ENCODE results near the gene CEP43. TPM values are rescaled to one million over a fixed set of nuclear protein-coding genes. Genes with fewer than 3 reads are reported as not detected.

The CEP43 gene
- total RNA-seq, 1 donor from 2014 or later, result 11.1 TPM

DNA sequence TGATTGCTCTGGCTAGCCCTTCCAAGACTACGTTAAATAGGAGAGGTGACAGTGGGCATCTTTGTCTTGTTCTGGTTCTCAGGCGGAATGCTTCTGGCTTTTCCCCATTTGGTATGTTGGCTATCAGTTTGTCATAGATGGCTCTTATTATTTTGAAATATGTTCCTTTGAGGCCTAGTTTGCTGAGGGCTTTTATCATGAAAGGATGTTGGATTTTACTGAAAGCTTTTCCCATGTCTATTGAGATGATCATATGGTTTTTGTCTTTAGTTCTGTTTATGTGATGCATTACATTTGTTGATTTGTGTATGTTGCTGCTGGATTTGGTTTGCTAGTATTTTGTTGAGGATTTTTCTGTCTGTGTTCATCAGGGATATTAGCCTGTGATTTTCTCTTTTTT, 32.9 kb upstream of the CEP43 start:
- no peak for DNase-seq (ENCODE audit: low read depth, low spot score)

DNA sequence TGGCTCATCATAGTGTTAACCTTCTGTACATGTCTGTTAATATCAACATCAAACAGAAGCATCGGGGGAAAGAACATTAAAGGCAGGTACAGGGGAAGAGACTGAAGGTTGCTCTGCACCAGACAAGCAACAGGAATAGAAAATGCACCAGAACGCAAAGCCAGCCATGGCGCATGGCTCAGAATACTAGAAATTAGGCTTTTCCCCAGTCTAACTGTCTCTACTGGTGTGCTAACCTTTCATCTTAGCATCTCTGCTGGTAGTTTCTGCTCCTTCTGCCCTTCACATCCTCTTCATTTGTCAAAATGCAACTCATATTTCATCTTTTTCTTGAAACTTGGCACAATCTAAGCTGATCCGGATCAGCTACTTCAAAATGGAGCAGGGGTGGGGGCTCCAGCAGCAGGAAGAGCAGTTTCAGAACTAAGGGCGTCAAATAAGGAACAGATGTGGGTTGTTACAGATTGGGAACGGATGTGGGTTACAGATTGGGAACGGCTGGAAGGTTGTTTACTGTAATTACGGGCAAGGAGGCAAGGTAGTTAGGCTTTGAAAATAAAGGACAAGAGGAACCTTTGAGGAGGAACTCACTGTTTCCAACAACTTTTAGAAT, 29.7 kb upstream of the CEP43 start:
- no peak for DNase-seq (ENCODE audit: low read depth, low spot score)

DNA sequence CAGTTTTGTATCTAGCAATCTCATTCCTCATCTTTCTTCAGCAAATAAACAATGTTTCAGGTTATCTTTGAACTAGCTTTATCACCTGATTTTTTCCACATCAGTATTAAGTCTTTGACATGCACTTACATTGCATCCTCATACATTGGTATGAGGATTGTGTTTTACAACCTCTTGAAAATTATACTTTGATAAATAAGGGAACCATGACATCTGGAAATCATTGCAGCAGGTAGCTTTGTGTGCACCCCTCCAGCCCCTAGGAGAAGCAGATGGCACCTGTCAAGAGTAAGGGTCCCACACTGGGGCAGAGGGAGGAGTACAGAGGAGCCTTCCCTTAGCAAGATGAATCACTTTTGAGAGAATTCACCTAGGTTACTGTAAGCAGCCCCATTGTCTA, 29.1 kb upstream of the CEP43 start:
- DNase-seq (ENCODE audit: low read depth, low spot score), result no peak

DNA sequence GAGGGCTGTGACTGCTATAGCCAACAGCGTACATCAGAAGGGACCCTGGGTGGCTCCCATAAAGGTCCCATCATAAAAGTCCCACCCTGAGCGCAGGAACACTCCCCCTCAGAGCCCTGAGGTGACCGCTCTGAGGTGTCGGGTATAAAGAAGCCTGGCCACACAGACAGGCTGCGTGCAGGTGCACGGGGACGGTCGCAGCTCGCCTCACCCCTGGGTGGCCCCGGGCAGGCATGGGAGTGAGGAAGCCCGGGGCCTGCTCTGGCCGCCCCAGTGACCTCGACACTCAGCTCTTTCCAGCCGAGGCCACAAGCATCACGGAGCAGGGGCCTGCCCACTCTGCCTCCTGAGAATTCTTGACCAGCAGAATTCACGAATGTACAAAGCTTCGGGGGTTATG, 28.4 kb upstream of the CEP43 start:
- no peak for DNase-seq (ENCODE audit: low read depth, low spot score)

DNA sequence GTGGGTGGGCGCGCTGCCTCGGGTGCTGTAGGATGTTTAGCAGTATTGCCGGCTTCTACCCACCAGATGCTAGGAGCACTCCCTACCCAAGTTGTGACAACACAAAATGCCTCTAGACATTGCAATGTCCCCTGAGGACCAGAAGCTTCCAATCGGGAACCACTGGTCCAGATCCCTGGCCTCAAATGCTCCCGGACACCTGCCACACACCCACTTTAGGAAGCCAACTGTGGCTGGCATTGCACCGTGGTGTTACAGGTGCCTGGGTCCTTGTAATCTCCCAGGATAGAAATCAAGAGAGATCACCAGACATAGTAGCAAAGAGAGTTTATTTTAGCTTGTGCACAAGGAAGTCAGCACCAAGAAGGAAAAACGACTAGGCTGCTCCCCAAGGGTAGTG, 27.9 kb upstream of the CEP43 start:
- DNase-seq (ENCODE audit: low read depth, low spot score), result no peak

DNA sequence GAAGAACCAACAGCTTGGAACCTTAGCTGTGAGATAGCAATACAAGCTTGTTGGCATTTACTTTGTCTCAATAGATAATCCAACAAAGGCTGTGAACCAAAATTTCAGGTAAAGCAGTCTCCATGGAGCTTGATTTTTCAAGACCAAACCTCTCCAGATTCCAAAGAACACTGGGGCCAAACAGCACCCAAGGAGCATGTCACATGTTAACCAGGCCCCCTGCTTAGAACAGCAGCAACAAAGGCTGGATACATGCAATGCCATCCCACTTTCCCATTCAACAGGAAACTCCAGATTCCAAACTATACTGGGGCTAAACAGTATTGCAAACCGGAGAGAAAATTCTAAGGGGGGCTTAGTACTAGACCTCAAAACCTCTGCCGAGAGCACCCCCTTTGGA, 27.1 kb upstream of the CEP43 start:
- no peak for DNase-seq (ENCODE audit: low read depth, low spot score)

DNA sequence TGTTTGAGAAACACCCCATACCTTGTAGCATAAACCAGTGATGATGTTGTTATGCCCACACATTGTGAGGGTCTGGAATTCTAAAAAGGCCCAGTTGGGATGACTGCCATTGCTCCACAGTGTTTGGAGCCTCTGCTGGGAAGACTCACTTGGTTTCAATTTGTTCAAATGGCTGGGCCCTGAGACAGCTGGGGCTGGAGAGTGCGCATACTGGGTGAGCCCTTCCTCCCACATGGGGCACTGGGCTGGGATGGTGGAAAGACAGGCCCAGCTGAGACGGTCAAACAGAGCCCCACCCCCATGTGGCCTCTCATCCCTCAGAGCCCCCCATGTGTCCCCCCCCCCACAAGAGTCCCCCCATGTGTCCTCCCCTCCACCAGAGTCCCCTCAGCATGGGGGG, 22.6 kb upstream of the CEP43 start:
- no peak for DNase-seq (ENCODE audit: low read depth, low spot score)

DNA sequence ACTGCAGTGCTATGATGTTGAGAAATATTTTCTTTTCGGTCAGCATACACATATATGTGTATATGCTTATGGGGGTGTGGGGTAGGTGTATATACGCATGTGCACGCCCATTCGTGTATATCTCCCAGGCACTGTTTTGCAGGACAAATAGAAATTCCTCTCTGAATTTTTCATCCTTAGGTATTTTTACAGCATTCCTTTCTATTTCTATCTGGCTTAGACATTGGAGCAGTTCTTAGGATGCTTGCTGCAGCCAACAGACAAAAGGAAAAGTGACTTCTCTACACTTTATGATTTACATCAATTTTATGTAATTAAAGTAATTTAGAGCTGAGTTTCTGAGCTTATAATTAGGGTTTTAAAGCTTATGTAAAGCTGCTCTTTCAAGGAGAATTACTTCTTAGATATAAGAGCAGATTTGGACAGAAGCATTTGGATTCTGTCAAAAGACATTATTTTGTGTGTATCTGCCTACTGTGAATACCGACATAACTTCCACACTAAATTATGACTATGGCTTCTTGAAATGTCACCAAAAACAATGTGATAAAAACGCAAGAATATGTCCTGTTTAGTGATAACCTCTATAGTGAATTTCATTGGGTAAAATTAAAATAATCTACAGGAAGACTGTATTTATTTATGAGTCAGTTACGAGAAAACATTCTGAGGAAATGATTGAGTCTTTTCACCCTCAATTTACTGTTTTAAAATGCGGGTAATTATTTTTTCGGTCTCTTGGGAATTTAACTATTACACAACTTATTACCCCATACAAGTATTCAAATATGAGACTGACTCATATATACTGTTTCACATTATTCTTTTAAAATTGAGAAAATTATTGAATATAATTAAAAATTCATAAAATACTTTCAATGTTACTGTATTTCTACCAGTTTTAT, 21.3 kb upstream of the CEP43 start:
- DNase-seq (ENCODE audit: low read depth, low spot score), result no peak

DNA sequence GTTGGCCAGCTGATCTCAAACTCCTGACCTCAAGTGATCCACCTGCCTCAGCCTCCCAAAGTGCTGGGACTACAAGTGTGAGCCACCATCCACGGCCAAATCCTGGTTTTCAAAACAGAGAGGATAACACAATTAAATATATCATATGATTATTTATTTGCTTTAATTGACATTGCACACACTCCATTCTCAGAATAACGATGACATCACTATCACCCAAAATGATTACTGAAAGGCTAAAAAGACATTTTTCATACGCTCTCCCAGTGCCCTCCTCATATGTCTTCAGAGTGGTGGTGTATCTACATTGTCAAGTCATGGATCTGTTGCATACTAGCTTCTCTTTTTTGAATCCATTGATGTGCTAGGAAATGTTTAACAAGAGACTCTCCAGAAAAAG, 18.5 kb upstream of the CEP43 start:
- no peak for DNase-seq (ENCODE audit: low read depth, low spot score)

DNA sequence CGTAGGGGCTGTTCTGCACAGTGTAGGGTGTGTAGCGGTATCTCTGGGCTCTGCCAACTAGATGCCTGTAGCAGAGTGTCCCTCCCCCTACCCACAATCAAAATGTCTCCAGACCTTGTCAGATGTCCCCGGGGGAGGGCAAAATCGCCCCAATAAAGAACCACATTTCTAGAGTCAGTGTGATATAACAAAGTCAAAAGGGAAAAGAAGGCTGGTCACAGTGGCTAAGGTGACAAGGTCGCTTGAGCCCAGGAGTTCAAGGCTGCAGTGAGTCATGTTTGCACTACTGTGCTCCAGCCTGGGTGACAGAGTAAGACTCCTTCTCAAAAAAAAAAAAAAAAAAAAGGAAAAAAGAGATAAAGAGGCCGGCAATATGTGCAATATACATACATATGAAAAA, 11.7 kb upstream of the CEP43 start:
- DNase-seq (ENCODE audit: low read depth, low spot score), result no peak

DNA sequence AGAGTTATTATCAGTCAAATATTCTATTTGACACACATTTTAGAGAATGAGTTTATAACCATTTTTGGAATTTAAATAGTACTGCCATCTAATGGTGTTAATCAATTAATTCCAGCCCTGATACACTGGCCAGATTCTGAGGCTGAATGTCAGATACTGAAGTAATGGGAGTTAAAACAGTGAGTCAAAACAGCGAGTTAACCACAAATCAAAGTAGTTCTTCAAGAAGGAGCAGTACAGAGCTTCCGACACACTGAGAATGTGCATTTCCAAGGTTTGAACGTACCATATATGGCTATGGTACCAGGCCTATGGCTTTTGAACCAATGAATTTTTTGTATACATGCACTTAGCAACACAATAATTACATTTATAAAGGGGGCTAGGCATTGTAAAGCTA, 11.3 kb upstream of the CEP43 start:
- DNase-seq (ENCODE audit: low read depth, low spot score), result no peak

DNA sequence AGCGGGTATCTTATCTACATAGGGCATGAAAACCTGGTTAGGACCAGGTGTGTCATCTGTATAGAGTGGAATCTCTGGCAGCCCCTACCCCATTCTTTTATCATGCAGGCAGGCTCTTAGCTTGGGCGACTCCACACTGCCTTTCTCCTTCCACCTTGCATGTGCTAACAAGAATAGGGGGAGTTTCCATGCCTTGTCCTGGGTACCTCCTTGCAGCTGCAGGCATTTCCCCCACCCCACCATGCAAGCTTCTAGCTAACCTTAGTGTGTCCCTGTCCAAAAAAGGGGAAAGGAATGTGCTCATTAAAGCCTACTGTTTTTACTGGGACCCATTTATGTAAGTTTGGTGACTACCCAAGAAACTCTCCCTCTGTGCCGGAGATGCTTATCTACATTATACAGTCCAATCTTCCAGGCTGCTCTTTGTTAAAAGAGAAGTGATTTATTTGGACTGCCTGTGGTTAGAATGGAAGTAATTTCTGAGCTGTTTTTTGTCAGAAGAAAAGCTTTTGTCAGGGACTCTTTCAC, 10.5 kb upstream of the CEP43 start:
- DNase-seq (ENCODE audit: low read depth, low spot score), result no peak

DNA sequence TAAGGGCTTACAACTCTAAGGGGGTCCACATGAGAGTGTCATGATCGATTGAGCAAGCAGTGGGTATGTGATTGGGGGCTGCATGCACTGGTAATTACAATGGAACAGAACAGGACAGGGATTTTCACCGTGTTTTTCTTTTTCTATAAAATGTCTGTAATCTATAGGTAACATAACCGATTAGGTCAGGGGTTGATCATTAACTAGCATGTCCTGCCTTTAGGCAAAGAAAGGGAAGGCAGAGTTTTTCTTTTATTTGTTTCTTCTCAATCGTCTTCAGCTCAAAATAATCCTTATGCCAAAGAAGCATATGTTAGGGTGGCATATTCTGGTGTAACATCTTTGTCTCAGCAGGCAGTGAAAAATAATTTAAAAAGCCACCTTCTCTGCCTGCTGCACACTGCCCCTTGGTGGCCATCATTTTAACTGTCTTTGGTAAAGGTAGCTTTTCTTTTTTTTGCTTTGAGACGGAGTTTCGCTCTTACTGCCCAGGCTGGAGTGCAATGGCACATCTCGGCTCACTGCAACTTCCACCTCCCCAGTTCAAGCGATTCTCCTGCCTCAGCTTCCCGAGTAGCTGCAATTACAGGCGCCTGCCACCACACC, 9.7 kb upstream of the CEP43 start:
- no peak for DNase-seq (ENCODE audit: low read depth, low spot score)

DNA sequence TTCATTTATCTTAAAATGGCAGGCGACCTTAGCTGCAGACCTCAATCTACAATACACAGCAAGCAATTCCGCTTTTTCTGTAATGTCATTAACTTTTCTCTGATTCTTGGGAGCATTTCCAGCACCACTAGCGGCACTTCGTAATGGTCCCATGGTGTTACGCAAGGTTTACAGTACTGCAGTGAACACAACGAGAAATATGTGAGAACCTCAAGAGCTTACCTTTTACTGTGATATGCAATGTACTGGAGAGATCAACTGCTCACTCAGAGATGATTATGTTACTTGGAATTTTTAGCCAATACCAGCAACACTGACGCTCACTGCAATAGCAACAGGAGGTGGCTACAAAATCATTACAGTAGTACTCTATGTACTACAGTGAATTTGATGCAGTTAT, 2.8 kb upstream of the CEP43 start:
- no peak for DNase-seq (ENCODE audit: low read depth, low spot score)

DNA sequence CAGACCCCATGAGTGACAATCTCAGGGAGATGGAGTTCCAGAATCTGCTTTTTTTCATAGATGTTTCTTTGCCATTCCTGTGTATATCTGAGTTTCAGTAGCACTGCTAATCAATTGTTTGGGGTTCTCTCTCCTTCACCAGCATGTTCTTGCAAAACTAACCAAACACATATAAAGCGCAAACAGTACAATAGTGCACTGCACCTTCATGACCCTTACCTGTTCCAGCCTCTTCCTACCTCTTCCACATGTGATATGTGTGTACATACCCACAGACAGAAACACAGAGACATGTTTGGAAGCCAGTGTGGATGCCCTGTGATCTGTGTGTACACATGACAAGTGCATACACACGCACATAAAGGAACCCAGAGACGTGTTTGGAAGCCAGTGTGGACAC, 1.8 kb upstream of the CEP43 start:
- no peak for DNase-seq (ENCODE audit: low read depth, low spot score)

DNA sequence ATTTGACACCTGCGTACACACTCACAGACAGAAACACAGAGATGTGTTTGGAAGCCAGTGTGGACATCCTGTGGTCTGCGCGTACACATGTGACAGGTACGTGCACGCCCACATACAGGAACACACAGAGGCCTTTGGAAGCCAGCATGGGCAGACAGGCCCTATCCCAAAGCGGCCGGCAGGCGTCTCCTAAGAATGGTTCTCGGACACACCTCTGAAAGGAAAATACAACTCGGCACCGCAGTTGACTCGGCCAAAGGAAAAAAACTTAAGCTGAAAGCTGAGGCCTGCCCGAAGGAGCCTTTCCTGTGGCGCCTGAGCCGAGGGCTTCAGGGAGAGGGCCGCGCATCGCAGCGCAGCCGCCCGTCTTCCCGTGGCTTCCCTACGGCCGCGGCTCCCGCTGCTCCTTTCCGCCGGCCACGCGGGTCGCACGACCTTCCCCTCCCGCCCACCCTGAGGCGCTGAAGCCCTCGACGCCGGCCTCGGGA, 1.4 kb upstream of the CEP43 start:
- peak; percentile 22 for DNase-seq (ENCODE audit: low read depth, low spot score)

DNA sequence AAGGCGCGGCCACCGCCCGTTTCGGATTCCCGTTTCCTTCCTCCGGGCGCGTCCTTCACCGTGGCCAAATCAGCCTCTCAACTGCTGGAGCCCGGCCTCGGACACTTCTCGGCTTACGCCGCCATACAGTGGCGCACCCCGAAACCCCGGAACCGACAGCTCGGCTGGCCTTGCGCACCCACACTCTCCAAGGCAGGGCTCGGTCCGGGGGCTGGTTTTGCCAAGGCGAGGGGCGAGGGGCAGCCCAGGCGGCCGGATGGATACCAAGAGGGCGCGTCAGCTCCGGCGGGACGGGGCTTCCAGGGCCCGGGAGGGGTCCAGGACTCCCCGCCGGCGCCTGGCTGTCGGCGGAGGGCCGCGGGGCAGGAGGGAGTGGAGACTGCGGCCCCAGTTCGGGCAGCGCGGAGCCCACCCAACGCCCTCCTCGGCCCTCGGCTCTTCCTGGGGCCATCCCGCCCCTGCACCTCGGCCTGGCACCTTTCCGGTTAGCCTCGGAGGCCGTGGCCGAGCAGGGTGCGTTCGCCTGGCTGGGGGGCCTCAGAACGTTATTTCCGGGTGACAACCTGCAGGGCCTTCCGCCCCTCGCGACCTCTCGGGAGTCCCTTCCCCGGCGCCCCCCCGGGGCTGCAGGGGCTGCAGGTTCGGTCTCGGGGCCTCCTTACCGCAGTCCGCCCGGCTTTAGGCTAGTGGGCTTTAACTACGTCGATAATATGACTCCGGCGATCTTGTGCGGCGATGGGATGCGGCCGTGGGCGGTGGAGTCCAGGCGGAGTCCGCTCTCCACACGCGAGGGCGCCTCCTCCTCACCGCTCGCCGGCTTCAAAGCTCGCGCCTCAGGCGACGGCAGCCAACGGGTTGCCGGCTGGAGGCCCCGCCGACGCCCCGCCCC, 697 bp upstream of the CEP43 start:
- DNase-seq (ENCODE audit: low read depth, low spot score), result no peak

DNA sequence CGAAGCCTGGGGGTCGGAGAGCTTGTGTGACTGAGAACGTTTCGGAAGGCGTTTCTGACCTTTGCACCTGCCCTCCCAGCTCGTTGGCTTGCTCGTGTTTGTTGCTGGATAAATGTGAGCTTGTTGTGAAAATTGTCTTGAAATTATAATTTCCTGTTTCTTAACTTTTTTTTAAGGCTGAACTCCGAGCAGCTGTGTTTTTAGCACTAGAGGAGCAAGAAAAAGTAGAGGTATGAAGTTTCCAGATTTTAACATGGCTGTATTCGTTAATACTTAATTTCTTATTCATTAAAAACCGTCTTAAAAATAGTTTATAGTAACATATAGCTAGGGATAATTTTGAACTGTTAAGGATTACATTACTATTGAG, 672 bp downstream of the CEP43 start:
- no peak for DNase-seq (ENCODE audit: low read depth, low spot score)

DNA sequence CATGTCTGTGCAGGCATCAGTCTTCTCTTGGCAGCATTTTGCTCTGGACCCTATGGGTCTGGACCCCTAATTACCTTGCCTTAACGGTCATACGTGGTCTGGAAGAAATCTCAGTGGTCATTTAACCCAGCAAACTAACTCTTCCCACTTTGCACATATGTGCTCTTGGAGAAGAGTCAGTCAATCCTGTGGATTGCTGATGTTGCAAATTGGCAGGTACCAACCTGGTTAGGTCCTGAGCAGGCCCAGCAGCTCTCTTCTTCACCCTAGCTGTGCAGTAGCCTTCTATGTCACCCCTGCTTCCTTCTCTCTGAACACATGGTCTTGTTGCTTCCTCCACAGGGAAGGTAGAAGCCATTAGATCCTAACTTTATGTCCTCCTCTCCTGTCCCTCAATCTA, 1.6 kb downstream of the CEP43 start:
- DNase-seq (ENCODE audit: low read depth, low spot score), result no peak

DNA sequence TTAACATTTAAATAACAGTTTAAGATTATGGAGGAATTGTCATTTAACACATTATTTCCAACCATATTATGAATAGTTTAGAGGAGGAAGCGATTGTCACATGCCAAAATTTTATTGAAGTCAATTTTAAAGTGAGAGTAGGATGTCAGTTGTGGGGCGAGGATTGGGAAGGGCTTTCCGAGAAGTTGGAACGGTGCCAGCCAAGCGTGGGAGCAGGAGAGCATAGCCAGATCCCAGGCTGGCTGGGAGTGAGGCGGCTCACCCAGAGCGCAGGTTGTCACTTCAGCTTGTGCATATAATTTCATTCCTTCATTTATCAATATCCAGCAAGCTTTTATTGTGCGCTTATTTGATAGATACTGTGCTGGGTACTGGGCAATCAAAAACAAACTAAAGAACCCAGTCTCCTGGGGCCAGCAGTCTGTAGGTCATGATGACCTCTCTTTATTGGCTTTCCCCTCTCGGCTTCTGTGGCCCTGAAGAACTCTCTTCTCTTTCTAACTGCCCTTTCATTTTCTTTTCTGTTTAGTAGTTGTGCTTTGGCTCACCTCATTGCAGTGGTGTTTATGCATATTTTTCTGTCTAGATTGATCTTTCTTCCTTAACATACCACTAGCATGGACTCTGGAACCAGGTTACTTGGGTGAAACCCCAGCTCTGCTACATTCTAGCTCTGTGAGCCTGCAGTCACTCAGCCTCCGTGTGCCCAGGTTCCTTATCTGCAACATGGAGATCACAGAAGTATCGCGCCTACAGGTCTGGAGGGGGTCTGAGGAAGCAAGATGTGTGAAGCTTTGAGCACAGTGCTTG, 6.4 kb downstream of the CEP43 start:
- no peak for DNase-seq (ENCODE audit: low read depth, low spot score)

DNA sequence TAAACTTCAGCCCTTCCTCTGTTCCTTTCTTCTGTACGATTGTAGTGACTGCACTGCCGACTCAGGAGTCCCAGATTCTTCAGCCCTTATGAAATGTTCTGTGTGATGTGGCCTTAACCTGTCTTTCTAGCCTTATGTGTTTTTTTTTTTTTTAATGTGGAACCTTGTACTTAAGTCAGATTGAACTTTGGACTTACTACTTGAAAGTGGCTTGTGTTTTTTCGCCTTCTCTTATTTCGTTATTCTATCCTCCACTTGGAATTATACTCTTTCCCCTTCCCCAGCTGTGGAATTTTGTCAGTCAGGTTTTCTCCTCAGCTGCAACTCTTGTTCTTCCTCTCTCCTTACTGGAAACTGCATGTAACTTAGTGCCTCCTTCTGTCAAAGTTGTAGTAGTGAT, 8.8 kb downstream of the CEP43 start:
- no peak for DNase-seq (ENCODE audit: low read depth, low spot score)
